Embryonic facial prominence (tissue), 1 donor: ENCODE measurements around the gene IFFO2.
"Not testable (repeated sequence)": the region's sequence is repeated elsewhere in the genome, so short reads cannot be mapped to it uniquely, and the experiment has no call there.

ENCODE experiments used
- DNase-seq: peaks from one replicate; pipeline ENCODE4 v3.0.0-alpha.2; 2016; ENCODE audit errors: extremely low spot score

Gene IFFO2

GRCh38 chr1:18875107-18875795 lies 81.2 kb downstream of the IFFO2 start:
- DNase-seq, result peak; percentile 20

GRCh38 chr1:18874600-18874999 lies 81.9 kb downstream of the IFFO2 start:
- no peak for DNase-seq

- no peak for DNase-seq
Measured at GRCh38 chr1:18874036-18874435, 82.4 kb downstream of the IFFO2 start.

GRCh38 chr1:18872071-18872611 lies 84.3 kb downstream of the IFFO2 start:
- no peak for DNase-seq

- no peak for DNase-seq
Measured at GRCh38 chr1:18871401-18872070, 84.9 kb downstream of the IFFO2 start.

- DNase-seq, result no peak
Measured at GRCh38 chr1:18870957-18871356, 85.5 kb downstream of the IFFO2 start.

- not testable (repeated sequence) for DNase-seq
Measured at GRCh38 chr1:18870595-18870865, 85.9 kb downstream of the IFFO2 start.

GRCh38 chr1:18869847-18870594 lies 86.5 kb downstream of the IFFO2 start:
- DNase-seq, result no peak

GRCh38 chr1:18868801-18869424 lies 87.6 kb downstream of the IFFO2 start:
- no peak for DNase-seq

- no peak for DNase-seq
Measured at GRCh38 chr1:18868354-18868753, 88.1 kb downstream of the IFFO2 start.

- no peak for DNase-seq
Measured at GRCh38 chr1:18866846-18867245, 89.6 kb downstream of the IFFO2 start.

GRCh38 chr1:18866314-18866713 lies 90.2 kb downstream of the IFFO2 start:
- no peak for DNase-seq

GRCh38 chr1:18865176-18865575 lies 91.3 kb downstream of the IFFO2 start:
- DNase-seq, result no peak

GRCh38 chr1:18861590-18861989 lies 94.9 kb downstream of the IFFO2 start:
- DNase-seq, result no peak

- no peak for DNase-seq
Measured at GRCh38 chr1:18861082-18861481, 95.4 kb downstream of the IFFO2 start.

- no peak for DNase-seq
Measured at GRCh38 chr1:18859560-18859959, 96.9 kb downstream of the IFFO2 start, which contains the start of gene TAS1R2. TSS of gene TAS1R2 (minus strand) at chr1:18859660. CDS start at chr1:18859660, 0 bp downstream.

GRCh38 chr1:18858070-18858688 lies 98.3 kb downstream of the IFFO2 start:
- DNase-seq, result no peak

- no peak for DNase-seq
Measured at GRCh38 chr1:18856435-18856834, 100.0 kb downstream of the IFFO2 start.

- DNase-seq, result no peak
Measured at GRCh38 chr1:18855573-18855972, 100.9 kb downstream of the IFFO2 start.

GRCh38 chr1:18854331-18855025 lies 102.0 kb downstream of the IFFO2 start:
- DNase-seq, result no peak
